ENCODE measurements around the gene FBXO2.

The FBXO2 gene

DNA sequence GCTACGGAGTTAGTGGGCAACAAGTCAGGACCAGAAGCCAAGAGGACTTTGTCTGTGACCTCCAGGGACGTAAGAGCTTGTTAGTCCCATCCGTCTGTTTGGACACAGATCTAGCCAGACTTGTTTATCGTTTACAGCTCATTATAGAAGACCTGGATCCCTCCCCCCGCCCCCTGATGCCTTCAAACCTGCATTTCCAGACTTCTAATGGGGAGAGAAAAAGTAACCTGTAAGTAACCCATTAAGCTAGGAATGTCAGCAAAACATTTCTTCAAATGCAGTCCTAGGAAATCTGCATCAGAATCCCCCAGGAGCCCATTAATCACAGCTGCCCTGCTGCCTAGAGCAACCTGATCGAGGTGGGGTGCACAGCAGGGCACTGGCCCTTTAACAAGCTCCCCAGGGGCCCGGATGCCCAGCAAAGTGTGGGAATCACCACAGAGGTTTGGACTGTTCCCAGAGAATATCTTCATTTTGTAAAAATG, 28.1 kb upstream of the FBXO2 start:
- DNase-seq (ENCODE audit: low spot score) = no peak

DNA sequence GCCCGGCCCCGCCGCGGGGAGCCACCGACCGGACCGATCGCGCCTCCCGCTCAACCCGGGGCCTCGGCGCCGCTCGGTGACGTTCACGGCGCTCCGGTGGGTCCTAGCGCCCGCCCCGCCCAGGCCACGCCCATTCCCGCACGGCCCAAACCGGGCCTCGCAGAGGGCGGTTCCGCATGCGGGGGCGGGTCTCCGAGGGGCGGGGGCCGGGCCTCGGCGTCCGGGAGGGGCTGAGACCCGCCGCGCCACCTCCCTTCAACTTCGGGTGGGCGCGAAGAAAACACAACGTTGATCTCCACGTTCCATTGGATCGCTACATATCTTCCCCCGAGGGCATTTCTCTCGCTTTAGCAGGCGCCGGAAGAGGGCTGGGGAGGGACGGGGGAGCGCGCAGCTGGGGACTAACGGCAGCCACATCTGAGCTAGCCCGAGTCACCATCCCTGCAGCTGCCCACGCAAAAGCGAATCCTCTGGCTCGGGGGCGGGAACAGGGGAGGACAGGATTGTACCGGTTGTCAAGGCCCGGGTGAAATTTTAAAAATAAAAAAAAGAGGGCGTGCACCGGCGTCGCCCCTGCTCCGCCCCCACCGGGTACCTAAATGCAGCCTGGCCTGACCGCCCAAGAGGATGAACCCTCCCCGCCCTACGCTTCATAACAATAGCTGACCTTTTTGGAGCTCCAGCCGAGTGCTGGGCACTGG, 27.0 kb upstream of the FBXO2 start, which contains the start of gene MAD2L2:
TSS of gene MAD2L2 (minus strand) at position 78 of the 701 bp plus-strand sequence. CDS start 547 bp downstream, outside the sequence.
- DNase-seq (ENCODE audit: low spot score) = peak; percentile 87

DNA sequence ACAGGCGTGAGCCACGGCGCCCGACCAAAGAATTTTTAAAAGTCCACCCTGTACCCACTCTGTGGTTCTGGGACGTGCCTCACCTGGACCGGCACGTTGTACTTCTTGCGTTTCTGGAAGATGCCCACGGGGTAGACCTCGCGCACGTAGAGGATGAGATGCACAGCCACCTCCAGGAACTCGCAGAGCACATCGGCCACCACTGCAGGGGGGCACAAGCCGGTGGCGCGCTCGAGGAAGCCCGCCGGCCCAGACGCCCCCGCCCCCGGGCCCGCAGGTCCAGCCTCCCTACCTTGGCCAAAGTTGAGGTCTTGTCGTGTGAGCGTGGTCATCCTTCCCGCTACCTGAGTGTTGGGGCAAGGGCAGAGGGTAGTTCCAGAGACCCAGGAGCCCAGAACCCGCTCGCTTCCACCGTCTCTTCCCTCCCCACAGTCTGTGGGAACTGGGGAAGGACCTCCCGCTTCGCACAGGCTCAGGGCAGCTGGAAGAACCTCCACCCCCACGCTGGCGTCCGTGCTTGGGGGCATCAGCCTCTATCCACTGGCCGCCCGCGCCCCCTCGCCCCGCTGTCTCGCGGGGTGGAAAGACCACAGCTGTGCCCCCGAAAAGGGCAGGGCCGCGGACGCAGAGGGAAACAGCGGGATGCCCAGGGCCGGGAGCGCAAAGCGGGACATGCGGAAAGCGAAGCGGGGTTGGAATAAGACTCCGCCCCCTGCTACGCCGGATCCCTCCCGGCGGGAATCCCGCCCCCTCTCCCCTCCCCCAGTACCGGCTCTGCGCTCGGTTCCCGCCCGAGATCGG, 26.2 kb upstream of the FBXO2 start:
- DNase-seq (ENCODE audit: low spot score) = no peak

DNA sequence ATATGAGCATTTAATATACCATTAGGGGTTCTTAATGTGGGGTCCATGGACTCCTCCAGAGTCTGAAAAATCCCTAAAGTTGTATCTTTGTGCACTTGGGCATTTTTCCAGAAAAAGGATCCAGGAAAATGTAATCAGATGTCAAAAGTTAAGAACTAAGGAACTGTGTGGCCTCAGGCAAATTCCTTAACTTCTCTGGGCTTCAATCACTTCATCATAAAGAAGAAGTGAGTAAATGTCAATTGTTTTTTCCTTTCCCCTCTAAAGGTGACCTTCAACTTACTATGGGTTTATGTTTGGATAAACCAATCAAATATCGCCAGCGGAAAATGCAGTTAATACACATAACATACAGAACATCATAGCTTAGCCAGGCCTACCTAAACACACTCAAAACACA, 24.2 kb upstream of the FBXO2 start:
- DNase-seq (ENCODE audit: low spot score) = no peak

DNA sequence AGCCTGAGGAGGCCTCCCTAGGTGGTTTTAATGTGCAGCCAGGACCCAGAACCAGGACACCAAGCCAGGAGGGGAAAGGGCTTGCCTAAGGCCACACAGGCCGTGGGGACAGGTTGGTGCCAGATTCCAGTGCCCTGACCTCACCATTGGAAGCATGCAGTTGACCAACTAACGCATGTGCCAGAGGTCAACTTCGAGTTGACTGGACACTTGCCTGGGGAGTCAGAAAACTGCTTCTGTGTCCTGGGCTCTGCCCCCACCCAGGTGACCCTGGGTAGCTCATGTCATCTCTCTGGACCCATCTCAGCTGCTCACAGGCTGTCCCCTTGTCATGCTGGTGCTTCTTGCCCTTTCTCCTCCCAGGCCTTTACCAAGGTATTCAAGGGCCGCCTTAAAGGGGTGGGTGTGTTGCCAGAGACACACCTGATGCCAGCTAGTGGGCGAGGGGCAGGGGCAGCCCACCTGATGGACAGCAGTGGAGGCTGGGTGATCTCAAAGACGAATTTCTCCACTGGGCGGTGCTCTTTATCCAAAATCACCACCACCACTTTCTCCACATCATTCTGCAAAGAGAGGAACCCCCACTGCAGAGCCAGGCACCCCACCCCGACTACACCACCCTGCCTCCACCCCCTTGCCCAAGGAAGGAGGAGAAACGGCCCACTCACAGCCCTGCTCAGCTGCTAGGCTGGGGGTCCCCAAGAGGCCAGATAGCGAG, 22.3 kb upstream of the FBXO2 start:
- no peak for DNase-seq (ENCODE audit: low spot score)

DNA sequence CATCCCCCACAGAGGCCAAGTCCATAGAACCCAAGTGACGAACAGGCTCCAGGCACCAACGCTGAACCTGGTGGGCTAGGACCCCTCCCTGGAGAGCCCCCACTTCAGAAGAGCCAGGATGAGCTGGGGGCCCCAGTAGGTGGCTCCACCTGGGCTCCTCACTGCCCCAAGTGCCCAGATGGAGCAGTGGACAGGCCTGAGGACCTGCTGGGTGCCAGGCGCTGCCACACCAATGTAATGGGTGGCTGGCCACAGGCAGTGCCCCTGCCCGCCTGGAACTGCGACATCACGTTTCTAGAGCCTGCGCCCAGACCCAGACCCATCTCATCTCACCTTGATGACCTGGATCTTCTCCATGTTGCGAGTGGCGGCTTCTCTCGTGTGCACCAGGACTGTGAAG, 21.1 kb upstream of the FBXO2 start:
- DNase-seq (ENCODE audit: low spot score) = no peak

DNA sequence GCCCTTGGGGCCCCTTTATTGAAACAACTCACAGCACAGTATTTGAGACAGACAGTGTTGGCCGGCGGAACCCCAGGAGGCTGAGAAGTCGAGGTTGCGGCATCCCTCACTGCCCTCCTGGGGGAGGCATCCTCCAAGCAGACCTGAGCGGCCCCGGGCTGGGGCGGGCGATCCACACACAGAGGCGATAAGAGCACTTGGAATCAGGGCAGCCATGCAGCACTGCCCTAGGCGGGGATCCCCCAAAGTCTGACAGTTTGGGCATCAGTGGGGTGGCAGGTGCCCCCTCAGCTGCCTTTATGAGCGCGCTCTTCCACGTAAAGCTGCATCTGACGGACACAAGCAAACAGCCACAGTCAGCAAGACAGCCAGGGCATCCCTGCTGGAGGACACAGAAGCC, 20.3 kb upstream of the FBXO2 start:
- no peak for DNase-seq (ENCODE audit: low spot score)

DNA sequence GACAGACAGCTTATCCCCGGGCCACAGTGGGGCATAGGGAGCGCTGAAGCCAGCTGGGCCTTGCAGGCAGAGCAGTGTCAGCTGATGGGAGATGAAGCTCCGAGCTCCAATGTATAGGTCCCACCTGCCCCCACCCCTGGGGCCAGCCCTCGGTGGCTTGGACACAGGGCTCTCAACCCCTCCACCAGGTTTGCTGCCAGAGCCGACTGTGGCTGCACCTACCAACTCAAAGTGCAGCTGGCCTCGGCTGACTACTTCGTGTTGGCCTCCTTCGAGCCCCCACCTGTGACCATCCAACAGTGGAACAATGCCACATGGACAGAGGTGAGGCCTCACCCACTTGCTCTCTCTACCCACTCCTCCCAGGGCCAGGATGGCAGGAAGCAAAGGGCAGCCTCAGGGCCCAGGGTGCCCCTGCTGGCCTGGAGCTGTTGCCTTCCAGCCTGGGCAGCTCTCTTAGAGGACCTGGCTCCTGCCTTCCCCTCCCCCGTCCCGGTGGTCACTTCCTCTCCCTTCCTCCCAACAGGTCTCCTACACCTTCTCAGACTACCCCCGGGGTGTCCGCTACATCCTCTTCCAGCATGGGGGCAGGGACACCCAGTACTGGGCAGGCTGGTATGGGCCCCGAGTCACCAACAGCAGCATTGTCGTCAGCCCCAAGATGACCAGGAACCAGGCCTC, 19.0 kb upstream of the FBXO2 start:
- DNase-seq (ENCODE audit: low spot score) = no peak

DNA sequence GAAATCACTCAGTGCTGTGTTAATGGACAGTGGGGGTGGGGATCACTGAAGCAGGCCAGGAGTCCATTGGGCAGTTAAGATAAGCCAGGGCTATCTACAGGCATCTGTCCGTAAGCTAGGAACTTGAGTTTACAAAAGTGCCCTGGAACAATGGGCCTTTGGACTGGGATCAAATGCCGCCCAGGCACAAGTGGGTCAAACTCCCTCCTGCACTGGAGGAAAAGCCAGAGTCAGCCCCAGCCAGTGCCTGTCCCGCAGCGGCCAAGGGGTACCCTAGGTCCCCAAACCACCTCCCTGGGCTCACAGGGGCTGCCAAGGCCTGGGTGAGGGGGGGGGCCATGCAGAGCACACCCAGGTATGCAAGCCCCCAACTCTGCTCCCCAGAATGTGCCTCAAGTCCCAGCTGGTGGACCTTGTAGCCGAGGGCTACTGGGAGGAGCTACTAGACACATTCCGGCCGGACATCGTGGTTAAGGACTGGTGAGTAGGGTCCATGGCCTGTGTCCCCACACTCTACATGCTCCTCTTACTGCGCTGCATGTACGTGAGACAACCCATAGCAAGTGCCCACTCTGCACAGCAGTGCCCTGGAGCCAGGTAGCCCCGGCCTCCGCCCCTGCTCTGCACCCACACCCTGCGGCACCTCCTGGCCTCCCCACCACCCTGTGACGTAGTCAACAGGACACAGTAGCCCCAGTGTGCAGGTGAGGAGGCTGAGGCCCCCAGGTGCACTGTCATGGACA, 17.5 kb upstream of the FBXO2 start:
- DNase-seq (ENCODE audit: low spot score) = no peak

DNA sequence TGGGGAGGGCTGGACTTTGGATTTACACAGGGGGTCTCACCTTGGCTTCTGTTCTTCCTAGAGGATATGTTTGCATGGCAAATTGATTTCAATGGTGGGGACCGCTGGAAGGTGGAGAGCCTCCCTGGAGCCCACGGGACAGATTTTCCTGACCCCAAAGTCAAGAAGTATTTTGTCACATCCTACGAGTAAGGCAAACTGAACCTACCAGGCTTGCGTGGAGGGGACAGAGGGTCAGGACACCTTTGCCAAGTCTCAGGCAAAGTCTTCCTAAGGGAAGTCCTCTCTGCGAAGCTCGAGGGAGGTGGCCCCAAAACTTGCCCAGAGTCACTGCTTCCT, 16.9 kb upstream of the FBXO2 start:
- DNase-seq (ENCODE audit: low spot score) = no peak

DNA sequence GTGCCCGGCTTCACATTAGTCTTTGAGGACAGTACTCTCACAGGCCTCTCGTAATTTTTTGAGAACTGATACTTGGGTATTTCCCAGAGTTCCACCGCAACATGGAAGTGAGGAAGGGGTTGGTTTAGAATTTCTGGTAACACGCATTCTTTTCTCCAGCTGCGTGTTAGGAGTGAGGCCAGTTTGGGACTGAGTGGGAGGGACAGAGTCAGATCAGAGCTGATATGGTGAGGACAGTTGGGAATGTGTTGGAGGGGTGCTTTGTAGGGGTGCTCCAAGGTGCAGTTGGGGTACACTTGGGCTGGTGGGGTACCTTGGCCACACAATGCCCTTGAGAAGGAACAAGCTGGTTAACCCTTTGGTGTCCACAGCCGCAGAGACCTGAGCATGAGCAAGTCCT, 16.5 kb upstream of the FBXO2 start:
- no peak for DNase-seq (ENCODE audit: low spot score)

DNA sequence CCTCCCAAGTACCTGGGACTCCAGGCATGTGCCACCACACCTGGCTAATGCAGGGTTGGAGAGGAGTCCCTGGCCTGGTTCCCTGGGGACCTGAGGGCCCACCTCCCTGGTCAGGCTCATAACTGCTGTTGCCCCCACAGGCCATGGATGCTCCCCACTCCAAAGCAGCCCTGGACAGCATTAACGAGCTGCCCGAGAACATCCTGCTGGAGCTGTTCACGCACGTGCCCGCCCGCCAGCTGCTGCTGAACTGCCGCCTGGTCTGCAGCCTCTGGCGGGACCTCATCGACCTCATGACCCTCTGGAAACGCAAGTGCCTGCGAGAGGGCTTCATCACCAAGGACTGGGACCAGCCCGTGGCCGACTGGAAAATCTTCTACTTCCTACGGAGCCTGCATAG, 14.3 kb upstream of the FBXO2 start:
- no peak for DNase-seq (ENCODE audit: low spot score)

DNA sequence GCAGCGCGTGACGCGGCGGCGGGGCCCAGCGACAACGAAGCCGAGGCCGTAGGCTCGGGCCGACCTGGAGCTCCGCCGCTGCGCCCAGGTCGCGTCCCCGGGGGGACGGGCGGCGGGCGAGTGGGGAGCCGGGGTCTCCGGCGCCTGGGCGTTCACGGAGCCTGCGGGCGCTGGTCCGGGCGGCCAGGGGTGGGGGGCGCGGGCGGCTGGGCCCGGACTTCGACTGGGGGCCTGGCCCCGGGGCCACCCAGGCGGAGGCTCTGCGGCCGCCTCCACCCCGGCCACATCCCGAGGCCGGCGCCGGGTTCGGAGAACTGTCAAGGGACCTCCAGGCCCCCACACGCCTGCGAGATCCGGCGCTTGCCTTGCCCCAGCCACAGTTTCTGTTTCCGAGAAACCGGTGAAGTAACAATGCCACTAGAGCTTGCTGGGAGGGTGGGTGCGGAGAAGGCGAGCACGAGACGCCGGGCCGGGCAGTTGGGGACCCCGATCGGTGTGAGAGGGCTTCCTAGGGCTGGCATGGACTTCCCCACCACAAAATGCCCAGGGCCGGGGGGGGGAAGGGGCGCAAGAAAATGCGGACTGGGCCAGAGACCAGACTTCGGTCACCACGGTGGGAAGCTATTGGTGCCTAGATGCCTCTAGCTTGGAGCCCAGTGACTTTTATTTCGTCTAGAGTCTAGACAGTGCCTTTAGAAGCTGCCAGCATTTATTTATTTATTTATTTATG, 10.3 kb upstream of the FBXO2 start:
- peak; percentile 72 for DNase-seq (ENCODE audit: low spot score)

DNA sequence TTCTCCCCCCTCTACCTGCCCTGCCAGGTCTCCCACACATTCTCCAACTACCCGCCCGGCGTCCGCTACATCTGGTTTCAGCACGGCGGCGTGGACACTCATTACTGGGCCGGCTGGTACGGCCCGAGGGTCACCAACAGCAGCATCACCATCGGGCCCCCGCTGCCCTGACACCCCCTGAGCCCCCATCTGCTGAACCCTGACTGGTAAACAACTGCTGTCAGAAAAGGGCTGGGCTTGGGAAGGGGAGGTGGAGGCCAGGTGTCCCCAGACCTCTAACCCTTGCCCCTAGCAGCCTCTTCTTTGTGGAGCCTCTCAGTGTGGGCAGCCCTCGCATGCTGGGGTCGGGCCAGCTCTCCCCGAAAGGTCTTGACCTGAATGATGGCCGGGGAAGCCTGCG, 6.9 kb upstream of the FBXO2 start:
- no peak for DNase-seq (ENCODE audit: low spot score)

DNA sequence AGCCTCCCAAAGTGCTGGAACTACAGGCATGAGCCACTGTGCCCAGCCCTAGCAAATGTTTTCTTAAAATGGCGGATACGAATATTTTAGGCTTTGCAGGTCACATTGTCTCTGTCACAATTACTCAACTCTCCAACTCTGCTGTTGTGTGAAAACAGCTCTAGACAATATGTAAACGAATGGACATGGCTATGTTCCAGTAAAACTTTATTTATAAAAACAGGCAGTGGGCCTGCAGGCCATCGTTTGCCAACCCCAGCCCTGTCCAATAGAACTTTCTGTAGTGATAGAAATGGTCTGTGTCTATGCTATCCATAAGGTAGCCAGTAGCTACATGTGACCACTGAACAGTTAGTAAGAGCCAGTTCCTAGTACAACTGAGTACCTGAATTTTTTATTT, 5.5 kb upstream of the FBXO2 start:
- DNase-seq (ENCODE audit: low spot score) = no peak

DNA sequence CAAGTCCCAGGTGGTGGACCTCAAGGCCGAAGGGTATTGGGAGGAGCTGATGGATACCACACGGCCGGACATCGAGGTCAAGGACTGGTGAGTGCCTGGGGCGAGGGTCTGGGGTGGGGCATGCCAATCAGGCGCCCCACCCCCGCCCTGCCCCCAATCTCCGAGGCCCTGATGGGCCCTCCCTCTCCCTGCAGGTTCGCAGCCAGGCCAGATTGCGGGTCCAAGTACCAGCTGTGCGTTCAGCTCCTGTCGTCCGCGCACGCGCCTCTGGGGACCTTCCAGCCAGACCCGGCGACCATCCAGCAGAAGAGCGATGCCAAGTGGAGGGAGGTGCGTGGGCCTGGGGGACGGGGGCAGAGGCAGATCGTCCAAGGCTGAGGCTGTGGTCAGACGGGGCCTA, 4.3 kb upstream of the FBXO2 start:
- no peak for DNase-seq (ENCODE audit: low spot score)

DNA sequence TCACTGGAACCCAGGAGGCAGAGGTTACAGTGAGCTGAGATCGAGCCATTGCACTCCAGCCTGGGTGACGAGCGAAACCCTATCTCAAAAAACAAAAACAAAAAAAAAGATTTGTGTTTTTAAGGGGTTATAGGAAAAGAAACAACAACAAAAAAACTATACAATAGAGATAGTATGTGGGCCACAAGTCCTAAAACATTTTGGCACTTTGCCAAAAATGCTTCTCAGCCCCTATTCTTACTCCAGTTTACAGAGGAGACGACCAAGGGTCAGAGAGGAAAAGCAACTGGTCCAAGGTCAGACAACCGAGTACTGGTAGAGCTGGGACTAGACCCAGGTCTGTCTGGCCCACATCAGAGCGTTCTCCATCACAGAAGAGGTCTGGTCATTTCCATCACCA, 3.4 kb upstream of the FBXO2 start:
- no peak for DNase-seq (ENCODE audit: low spot score)

DNA sequence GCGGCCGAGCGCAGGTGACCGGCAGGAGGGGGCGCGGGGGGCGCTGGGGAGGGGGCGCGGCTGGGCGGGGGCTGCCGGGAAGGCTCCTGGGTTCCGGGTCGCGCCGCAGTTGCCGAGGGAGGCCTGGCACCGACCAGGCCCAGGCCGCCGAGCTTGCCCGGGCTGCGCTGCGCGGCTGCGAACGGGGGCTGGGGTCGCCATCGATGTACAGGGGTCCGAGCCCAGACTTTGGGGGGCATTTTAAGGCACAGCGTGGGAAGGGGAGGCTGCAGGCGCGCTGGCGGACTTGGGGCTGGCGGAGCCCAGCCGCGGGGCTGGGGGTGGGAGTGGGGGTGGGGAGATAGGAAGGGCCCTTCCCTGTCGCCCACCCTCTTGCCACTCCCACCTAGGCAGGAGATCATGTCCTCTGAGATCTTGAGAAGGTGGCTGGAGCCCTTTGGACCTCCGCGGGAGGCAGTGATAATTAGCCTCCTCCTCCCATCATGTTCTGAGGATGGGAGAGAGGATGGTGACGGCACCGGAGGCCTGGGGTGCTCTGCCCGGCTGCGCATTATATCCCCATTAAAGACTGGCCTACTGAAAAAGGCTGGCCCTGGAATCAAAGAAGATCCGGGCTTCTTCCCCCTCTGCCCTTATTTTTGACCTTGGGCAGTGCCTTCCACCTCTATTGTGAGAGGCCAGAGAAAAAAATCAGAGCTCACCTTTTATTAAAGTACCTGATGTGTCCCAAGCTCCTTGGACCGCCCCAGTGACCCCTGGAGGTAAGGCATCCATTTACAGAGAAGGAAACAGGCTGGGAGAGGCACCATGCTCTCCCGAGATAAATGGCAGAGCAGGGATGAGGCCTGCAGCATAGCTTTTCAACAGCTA, 945 bp upstream of the FBXO2 start:
- DNase-seq (ENCODE audit: low spot score) = no peak

DNA sequence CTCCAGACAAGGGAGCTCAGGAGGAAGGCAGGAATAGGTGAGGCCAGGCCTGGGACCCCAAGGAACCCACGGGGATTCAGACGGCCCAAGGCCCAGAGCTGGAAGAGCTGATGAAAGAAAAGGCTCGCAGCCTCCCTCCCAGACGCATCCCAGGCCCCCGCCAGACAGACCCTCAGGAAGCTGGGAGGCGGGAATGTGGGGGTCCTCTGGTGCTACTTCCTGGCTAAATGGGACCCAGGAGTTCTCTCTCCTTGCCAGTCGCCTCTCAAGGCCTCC, 430 bp downstream of the FBXO2 start:
- DNase-seq (ENCODE audit: low spot score) = no peak

All from CD4-positive, alpha-beta T cell treated with Interleukin-2 at 100 ng/mL for 4 hours (primary cell).